Tibial nerve (tissue), 3 donors: ENCODE results near the gene WDR73.

Experiments
- EP300 ChIP-seq, 2 donors: sonication (generic); formaldehyde crosslinking; IDR thresholded peaks; one replicate each; pipeline ENCODE4 v1.6.1; 2017; ENCODE audit warnings: antibody characterized with exemption in 2 of 2, mild to moderate bottlenecking in 1 of 2
- POLR2A ChIP-seq, 2 donors: fragments of 450-650 bp; IDR thresholded peaks; one replicate each; pipeline ENCODE4 v1.6.1; 2017; ENCODE audit warnings: antibody characterized with exemption in 2 of 2, mild to moderate bottlenecking in 2 of 2, moderate library complexity in 2 of 2

DNA sequence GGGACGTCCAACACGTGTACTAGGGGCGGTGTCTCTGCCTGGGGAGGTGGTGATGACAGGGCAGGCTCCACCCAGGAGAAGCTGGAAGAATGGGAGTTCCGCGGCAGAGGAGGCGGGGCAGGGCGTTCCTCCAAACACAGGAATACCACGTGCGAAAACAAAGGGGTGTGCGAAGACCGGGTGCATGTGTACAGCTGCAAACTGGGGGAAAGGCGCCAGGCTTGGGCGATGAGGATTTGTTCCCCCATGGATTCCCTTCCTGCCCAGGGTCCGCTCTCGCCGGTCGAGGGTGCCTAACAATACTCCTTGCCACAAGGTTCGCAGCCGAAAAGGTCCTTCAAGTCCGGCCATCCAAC lies 53.8 kb downstream of the WDR73 start:
- TF ChIP-seq POLR2A (IDR thresholded peaks at IDR 0.05) (no peak), EP300 (IDR thresholded peaks at IDR 0.05) (no peak)
